ENCODE measurements around the gene U2AF2.

Gene U2AF2

GRCh38 chr19:55666343-55667005 lies 11.6 kb downstream of the U2AF2 start:
- Histone ChIP-seq H3K4me1 (peaks cover 5% of the 10 kb centered on the region), H3K79me2 (peaks cover 80% of the 10 kb centered on the region), H3K4me2 (ENCODE audit: low read length) (no peak overlapping the region), H2AFZ (no peak overlapping the region), H3K9ac (no peak overlapping the region), H3K4me3 (ENCODE audit: low read depth, low read length) (no peak overlapping the region), H3K9me3 (ENCODE audit: control insufficient read depth, low read length) (no peaks in the 10 kb centered on the region), H3K27ac (no peak overlapping the region), H3K36me3 (ENCODE audit: control insufficient read depth, insufficient read depth, low read length) (no peaks in the 10 kb centered on the region), H3K27me3 (ENCODE audit: control insufficient read depth, insufficient read depth, low read length) (no peaks in the 10 kb centered on the region)
- no peak for TF ChIP-seq CTCF (IDR thresholded peaks at IDR 0.05)

DNA sequence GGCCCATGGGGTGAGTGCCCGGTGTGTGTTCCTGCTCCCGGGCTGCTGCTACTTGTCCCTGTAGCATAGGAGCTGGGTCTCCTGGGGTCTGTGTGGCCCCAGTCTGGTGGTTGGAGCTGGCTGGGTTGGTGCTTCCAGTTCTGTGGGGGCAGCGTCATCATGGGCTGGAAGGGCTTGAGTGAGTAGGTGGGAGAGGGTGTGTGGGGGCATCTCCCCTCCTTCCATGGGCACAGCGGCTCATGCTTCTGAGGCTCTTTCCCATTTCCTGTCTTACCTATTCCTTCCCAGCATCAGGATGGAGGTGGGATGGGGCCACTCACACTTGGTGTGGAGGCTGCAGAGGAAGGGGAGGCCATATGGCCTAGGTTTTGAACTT lies 12.2 kb downstream of the U2AF2 start:
- no peaks in the 10 kb centered on the region for H3K36me3 ChIP-seq (ENCODE audit: control insufficient read depth, insufficient read depth, low read length)
- H3K9me3 ChIP-seq (ENCODE audit: control insufficient read depth, low read length) = no peaks in the 10 kb centered on the region
- no peak overlapping the region for H3K4me2 ChIP-seq (ENCODE audit: low read length)
- TF ChIP-seq CTCF (IDR thresholded peaks at IDR 0.05) = no peak
- no peak overlapping the region for H2AFZ ChIP-seq
- H3K27me3 ChIP-seq (ENCODE audit: control insufficient read depth, insufficient read depth, low read length) = no peaks in the 10 kb centered on the region
- peaks cover 75% of the 10 kb centered on the region for H3K79me2 ChIP-seq
- H3K27ac ChIP-seq = no peak overlapping the region
- H3K4me1 ChIP-seq = peaks cover 5% of the 10 kb centered on the region
- no peak overlapping the region for H3K4me3 ChIP-seq (ENCODE audit: low read depth, low read length)
- no peak overlapping the region for H3K9ac ChIP-seq

GRCh38 chr19:55667511-55667910 lies 12.7 kb downstream of the U2AF2 start:
- Histone ChIP-seq H3K4me2 (ENCODE audit: low read length) (no peak overlapping the region), H3K79me2 (peaks cover 70% of the 10 kb centered on the region), H3K9me3 (ENCODE audit: control insufficient read depth, low read length) (no peaks in the 10 kb centered on the region), H3K4me3 (ENCODE audit: low read depth, low read length) (no peak overlapping the region), H3K4me1 (peaks cover 5% of the 10 kb centered on the region), H3K9ac (no peak overlapping the region), H2AFZ (no peak overlapping the region), H3K27ac (no peak overlapping the region), H3K27me3 (ENCODE audit: control insufficient read depth, insufficient read depth, low read length) (no peaks in the 10 kb centered on the region), H3K36me3 (ENCODE audit: control insufficient read depth, insufficient read depth, low read length) (no peaks in the 10 kb centered on the region)
- TF ChIP-seq CTCF (IDR thresholded peaks at IDR 0.05) = no peak

GRCh38 chr19:55667958-55668357 lies 13.1 kb downstream of the U2AF2 start:
- no peak for TF ChIP-seq CTCF (IDR thresholded peaks at IDR 0.05)
- H3K27ac ChIP-seq = no peak overlapping the region

More at GRCh38 chr19:55667958-55668357, 13.1 kb downstream of the U2AF2 start:
- Histone ChIP-seq H3K4me3 (ENCODE audit: low read depth, low read length) (no peak overlapping the region), H3K9ac (no peak overlapping the region), H3K79me2 (peaks cover 65% of the 10 kb centered on the region), H3K9me3 (ENCODE audit: control insufficient read depth, low read length) (no peaks in the 10 kb centered on the region), H3K36me3 (ENCODE audit: control insufficient read depth, insufficient read depth, low read length) (no peaks in the 10 kb centered on the region), H3K4me2 (ENCODE audit: low read length) (no peak overlapping the region), H3K4me1 (peaks cover 5% of the 10 kb centered on the region), H3K27me3 (ENCODE audit: control insufficient read depth, insufficient read depth, low read length) (no peaks in the 10 kb centered on the region), H2AFZ (no peak overlapping the region)
